ENCODE results near the gene FKBP10. TPM values are rescaled to one million over a fixed set of nuclear protein-coding genes. Genes with fewer than 3 reads are reported as not detected.
"Not testable (repeated sequence)": the region's sequence is repeated elsewhere in the genome, so short reads cannot be mapped to it uniquely, and the experiment has no call there.

FKBP10 gene
- polyA plus RNA-seq, 1 of the 3 experiments (the other 2 are of a cell fraction) = 360 TPM

- no peak overlapping the region for H3K4me2 ChIP-seq
- CTCF ChIA-PET = interaction anchor here (1.3 to 5.0 kb wide), 3 partner anchors 10 to 80 kb away, joined by 4 to 35 read pairs (median 23); partner anchors contain the start of gene JUP
- H3K36me3 ChIP-seq (replicated peaks in 1 of 2; ENCODE audit: control insufficient read depth in 1 of 2, insufficient read depth in 2 of 2, low read length in 1 of 2) = no peaks in the 10 kb centered on the region
- POLR2A ChIA-PET = no interaction called here
- no peak for DNase-seq
- H3F3A ChIP-seq (replicated peaks; ENCODE audit: insufficient read depth) = peaks cover 21% of the 10 kb centered on the region
- peaks cover 6% of the 10 kb centered on the region; the same call in 1 of the 2 replicates for H4K20me1 ChIP-seq (ENCODE audit: insufficient read depth)
- no peaks in the 10 kb centered on the region for H3K9me3 ChIP-seq
- no peaks in the 10 kb centered on the region for H3K9me2 ChIP-seq
- H2AFZ ChIP-seq (ENCODE audit: low read depth) = no peak overlapping the region
- 76% methylated on average over 9 of the region's 12 CpGs for WGBS (ENCODE audit: low lambda C conversion rate)
- peaks cover 12 to 31% of the 10 kb centered on the region in 2 experiments for H3K4me1 ChIP-seq (ENCODE audit: control insufficient read depth in 1 of 2, insufficient read depth in 2 of 2, low read depth in 1 of 2, low read length in 1 of 2)
- no peaks in the 10 kb centered on the region for H3K79me2 ChIP-seq (ENCODE audit: insufficient read depth)
- H3K27me3 ChIP-seq (ENCODE audit: insufficient read depth) = no peaks in the 10 kb centered on the region
- H3K27ac ChIP-seq (ENCODE audit: low read depth in 2 of 2, low read length in 1 of 2) = no peak overlapping the region; a peak in 1 of 4 replicates
- H3K9ac ChIP-seq = no peak overlapping the region
- H3K4me3 ChIP-seq (ENCODE audit: low read depth in 2 of 2, low read length in 1 of 2) = no peak overlapping the region
- TF ChIP-seq FOXJ3 (CRISPR knock-in tag; IDR thresholded peaks at IDR 0.05) (no peak), GABPA (IDR thresholded peaks at IDR 0.05; ENCODE audit: low read depth) (no peak), TCF12 (IDR thresholded peaks at IDR 0.05) (no peak), MXI1 (IDR thresholded peaks at IDR 0.05; ENCODE audit: low read depth, low read length) (no peak), FOSL2 (IDR thresholded peaks at IDR 0.05; ENCODE audit: borderline replicate concordance, low read depth) (no peak), SIN3A (IDR thresholded peaks at IDR 0.05; ENCODE audit: borderline replicate concordance, low read depth, low read length) (no peak), GATA2 (CRISPR knock-in tag; IDR thresholded peaks at IDR 0.05) (no peak), RFX5 (IDR thresholded peaks at IDR 0.05; ENCODE audit: low read length) (no peak), REST (IDR thresholded peaks at IDR 0.05; ENCODE audit: low read depth, low read length) (no peak), ELF1 (IDR thresholded peaks at IDR 0.05) (no peak), JUND (IDR thresholded peaks at IDR 0.05) (no peak)
- TF ChIP-seq, protein P1, sequence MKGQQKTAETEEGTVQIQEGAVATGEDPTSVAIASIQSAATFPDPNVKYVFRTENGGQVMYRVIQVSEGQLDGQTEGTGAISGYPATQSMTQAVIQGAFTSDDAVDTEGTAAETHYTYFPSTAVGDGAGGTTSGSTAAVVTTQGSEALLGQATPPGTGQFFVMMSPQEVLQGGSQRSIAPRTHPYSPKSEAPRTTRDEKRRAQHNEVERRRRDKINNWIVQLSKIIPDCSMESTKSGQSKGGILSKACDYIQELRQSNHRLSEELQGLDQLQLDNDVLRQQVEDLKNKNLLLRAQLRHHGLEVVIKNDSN (IDR thresholded peaks at IDR 0.05; ENCODE audit: borderline replicate concordance, low read depth) = no peak
- TF ChIP-seq, protein P2, sequence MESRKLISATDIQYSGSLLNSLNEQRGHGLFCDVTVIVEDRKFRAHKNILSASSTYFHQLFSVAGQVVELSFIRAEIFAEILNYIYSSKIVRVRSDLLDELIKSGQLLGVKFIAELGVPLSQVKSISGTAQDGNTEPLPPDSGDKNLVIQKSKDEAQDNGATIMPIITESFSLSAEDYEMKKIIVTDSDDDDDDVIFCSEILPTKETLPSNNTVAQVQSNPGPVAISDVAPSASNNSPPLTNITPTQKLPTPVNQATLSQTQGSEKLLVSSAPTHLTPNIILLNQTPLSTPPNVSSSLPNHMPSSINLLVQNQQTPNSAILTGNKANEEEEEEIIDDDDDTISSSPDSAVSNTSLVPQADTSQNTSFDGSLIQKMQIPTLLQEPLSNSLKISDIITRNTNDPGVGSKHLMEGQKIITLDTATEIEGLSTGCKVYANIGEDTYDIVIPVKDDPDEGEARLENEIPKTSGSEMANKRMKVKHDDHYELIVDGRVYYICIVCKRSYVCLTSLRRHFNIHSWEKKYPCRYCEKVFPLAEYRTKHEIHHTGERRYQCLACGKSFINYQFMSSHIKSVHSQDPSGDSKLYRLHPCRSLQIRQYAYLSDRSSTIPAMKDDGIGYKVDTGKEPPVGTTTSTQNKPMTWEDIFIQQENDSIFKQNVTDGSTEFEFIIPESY (IDR thresholded peaks at IDR 0.05; ENCODE audit: borderline replicate concordance, low read depth) = no peak
Measured at GRCh38 chr17:41775394-41776226, 37.2 kb upstream of the FKBP10 start.

DNA sequence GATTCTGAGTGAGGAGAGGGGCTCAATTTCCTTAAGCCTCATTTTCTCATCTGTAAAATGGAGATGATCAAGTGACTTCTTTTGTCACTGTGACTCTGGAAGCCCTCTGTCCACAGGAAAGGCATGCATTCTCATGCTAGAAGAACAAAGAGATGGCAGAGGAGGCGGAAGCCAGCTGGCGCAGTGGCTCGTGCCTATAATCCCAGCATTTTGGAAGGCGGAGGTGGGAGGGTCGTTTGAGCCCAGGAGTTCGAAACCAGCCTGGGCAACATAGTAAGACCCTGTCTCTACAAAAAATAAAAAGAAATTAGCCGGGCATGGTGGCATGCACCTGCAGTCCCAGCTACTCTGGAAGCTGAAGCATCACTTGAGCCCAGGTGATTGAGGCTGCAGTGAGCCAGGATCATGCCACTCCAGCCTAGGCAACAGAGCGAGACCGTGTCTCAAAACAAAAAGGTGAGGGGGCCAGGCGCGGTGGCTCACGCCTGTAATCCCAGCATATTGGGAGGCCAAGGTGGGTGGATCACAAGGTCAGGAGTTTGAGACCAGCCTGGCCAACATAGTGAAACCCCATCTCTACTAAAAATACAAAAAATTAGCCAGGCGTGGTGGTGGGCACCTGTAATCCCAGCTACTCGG is 36.4 kb upstream of the FKBP10 start:
- WGBS (ENCODE audit: low lambda C conversion rate) = 96% methylated on average over 13 of the region's 14 CpGs
- CTCF ChIA-PET = interaction anchor here (0.8 to 2.8 kb wide), 6 partner anchors 9 to 25 kb away, joined by 3 to 23 read pairs (median 3); partner anchors contain the start of gene JUP
- H3K9me2 ChIP-seq; H3K36me3 ChIP-seq (replicated peaks in 1 of 2; ENCODE audit: control insufficient read depth in 1 of 2, insufficient read depth in 2 of 2, low read length in 1 of 2); H3K9ac ChIP-seq; POLR2A ChIA-PET; H3K79me2 ChIP-seq (ENCODE audit: insufficient read depth); H2AFZ ChIP-seq (ENCODE audit: low read depth); H4K20me1 ChIP-seq (ENCODE audit: insufficient read depth); H3K4me2 ChIP-seq; H3K27me3 ChIP-seq (ENCODE audit: insufficient read depth); H3K4me3 ChIP-seq (ENCODE audit: low read depth in 2 of 2, low read length in 1 of 2); H3K9me3 ChIP-seq; DNase-seq: not testable (repeated sequence)
- peaks cover 21% of the 10 kb centered on the region for H3F3A ChIP-seq (replicated peaks; ENCODE audit: insufficient read depth)
- peaks cover 12 to 31% of the 10 kb centered on the region in 2 experiments for H3K4me1 ChIP-seq (ENCODE audit: control insufficient read depth in 1 of 2, insufficient read depth in 2 of 2, low read depth in 1 of 2, low read length in 1 of 2)
- peak overlapping the region in 1 of 2 experiments; percentile 89; a peak in 2 of 4 replicates for H3K27ac ChIP-seq (ENCODE audit: low read depth in 2 of 2, low read length in 1 of 2)
